RWPE1 (cell line): Measurements from ENCODE around the gene ADGRV1.
A peak's percentile ranks its signal among the peaks of the same experiment; 100 is the strongest.

Experiments used
- CTCF ChIA-PET: fragments of 350-600 bp; sonication (Branson Sonifier 250); formaldehyde crosslinking; extraction: SDS; loops from one replicate; lab custom pipeline; 2021; lab: Yijun Ruan, JAX
- POLR2A ChIA-PET: fragments of 400-600 bp; formaldehyde crosslinking; extraction: SDS; loops from one replicate; lab custom pipeline; 2020; ENCODE audit warnings: antibody characterized with exemption; ENCODE audit not compliant: low non-redundant PET; lab: Yijun Ruan, JAX
- DNase-seq: peaks from one replicate; pipeline ENCODE4 v3.0.0; 2012; ENCODE audit warnings: low spot score
- H3K27ac ChIP-seq: fragments of 450-650 bp; 2 replicates; pipeline ENCODE4 v1.5.1; 2017
- TF ChIP-seq, protein P1 (sequence below): fragments of 450-650 bp; conservative IDR thresholded peaks from 2 replicates; pipeline ENCODE4 v1.5.1; 2017; ENCODE audit warnings: low read depth, mild to moderate bottlenecking

The ADGRV1 gene, protein sequence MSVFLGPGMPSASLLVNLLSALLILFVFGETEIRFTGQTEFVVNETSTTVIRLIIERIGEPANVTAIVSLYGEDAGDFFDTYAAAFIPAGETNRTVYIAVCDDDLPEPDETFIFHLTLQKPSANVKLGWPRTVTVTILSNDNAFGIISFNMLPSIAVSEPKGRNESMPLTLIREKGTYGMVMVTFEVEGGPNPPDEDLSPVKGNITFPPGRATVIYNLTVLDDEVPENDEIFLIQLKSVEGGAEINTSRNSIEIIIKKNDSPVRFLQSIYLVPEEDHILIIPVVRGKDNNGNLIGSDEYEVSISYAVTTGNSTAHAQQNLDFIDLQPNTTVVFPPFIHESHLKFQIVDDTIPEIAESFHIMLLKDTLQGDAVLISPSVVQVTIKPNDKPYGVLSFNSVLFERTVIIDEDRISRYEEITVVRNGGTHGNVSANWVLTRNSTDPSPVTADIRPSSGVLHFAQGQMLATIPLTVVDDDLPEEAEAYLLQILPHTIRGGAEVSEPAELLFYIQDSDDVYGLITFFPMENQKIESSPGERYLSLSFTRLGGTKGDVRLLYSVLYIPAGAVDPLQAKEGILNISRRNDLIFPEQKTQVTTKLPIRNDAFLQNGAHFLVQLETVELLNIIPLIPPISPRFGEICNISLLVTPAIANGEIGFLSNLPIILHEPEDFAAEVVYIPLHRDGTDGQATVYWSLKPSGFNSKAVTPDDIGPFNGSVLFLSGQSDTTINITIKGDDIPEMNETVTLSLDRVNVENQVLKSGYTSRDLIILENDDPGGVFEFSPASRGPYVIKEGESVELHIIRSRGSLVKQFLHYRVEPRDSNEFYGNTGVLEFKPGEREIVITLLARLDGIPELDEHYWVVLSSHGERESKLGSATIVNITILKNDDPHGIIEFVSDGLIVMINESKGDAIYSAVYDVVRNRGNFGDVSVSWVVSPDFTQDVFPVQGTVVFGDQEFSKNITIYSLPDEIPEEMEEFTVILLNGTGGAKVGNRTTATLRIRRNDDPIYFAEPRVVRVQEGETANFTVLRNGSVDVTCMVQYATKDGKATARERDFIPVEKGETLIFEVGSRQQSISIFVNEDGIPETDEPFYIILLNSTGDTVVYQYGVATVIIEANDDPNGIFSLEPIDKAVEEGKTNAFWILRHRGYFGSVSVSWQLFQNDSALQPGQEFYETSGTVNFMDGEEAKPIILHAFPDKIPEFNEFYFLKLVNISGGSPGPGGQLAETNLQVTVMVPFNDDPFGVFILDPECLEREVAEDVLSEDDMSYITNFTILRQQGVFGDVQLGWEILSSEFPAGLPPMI (N-terminal part only)

DNA sequence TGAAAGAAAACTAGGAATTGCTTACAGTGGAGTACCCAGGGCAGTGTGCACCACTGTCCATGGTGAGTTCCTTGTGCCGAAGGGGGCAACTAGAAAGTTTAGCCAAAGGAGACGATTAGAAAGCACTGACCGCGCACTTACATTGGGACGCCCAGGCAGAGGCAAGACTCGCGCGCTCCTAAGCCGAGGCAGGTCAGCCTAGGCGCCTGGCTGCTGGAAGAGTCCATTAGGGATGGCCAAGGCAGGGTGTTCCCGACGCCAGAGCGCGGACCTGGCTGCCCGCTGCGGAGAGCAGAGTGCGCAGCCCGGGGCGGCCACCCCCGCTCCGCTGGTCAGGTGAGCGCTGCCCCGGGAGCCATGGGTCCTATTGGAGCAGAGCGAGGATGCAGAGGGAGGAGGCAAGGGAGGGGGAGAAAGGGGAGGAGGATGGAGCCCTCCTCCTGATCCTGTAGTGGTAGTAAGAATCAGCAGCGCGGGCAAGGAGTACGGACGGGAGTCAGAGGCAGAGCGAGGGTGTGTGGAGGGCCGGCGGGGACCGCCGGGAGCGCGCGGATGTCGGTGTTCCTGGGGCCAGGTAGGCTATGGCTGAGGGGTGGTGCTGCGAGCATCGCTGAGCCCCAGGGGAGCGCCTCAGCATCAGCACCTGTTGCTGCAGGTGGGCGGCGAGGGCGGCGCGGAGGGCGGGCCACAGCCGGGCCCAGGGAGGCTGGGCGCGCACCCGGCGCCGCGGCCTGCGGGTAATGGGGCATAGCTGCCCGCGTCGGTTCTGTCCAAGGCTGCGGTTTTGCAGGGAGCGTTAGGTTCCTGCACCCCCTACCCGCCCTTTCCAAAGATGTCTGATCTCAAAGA is at the start of gene ADGRV1:
ADGRV1 (plus strand) TSS at position 454 of the 849 bp plus-strand sequence; CDS start at position 553, 99 bp downstream.
- DNase-seq, result peak; percentile 88
- TF ChIP-seq, protein P1, sequence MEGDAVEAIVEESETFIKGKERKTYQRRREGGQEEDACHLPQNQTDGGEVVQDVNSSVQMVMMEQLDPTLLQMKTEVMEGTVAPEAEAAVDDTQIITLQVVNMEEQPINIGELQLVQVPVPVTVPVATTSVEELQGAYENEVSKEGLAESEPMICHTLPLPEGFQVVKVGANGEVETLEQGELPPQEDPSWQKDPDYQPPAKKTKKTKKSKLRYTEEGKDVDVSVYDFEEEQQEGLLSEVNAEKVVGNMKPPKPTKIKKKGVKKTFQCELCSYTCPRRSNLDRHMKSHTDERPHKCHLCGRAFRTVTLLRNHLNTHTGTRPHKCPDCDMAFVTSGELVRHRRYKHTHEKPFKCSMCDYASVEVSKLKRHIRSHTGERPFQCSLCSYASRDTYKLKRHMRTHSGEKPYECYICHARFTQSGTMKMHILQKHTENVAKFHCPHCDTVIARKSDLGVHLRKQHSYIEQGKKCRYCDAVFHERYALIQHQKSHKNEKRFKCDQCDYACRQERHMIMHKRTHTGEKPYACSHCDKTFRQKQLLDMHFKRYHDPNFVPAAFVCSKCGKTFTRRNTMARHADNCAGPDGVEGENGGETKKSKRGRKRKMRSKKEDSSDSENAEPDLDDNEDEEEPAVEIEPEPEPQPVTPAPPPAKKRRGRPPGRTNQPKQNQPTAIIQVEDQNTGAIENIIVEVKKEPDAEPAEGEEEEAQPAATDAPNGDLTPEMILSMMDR, result no peak
- H3K27ac ChIP-seq, result no peak within 1 kb of the TSS
- CTCF ChIA-PET, result no interaction called here
- POLR2A ChIA-PET, result no interaction called here

GRCh38 chr5:90510438-90510837 is 48.2 kb upstream of the ADGRV1 start:
- H3K27ac ChIP-seq, result no peak overlapping the region
- no peak for DNase-seq
- ChIA-PET POLR2A (no interaction called here), CTCF (interaction anchor here (0.6 kb wide), 2 partner anchors 17 to 43 kb away, joined by 3 to 4 read pairs; no protein-coding TSS in a partner anchor)
- TF ChIP-seq, protein P1, result no peak

DNA sequence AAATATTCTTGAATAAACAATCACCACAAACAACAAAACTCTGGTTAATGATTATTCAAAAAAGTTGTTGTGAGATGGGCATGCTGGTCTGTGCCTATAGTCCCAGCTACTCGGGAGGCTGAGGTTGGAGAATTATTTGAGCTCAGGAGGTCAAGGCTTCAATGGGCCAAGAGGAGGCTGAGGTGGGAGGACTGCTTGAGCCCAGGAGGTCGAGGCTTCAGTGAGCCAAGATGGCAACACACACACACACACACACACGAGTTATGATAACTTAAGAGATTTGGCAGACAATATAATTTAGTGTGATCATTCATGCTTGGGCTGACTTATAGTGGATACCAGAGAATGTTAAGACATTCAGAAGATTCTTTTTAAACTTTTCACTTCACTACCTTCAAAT is 44.1 kb upstream of the ADGRV1 start:
- TF ChIP-seq, protein P1, result no peak
- no peak overlapping the region for H3K27ac ChIP-seq
- DNase-seq, result no peak
- ChIA-PET CTCF (interaction anchor here (0.5 to 0.6 kb wide), 2 partner anchors 41 to 916 kb away, joined by 3 read pairs; no protein-coding TSS in a partner anchor), POLR2A (no interaction called here)

GRCh38 chr5:90518661-90519060 is 39.9 kb upstream of the ADGRV1 start:
- ChIA-PET POLR2A (no interaction called here), CTCF (interaction anchor here (0.6 kb wide), 2 partner anchors 164 to 503 kb away, joined by 3 to 4 read pairs; no protein-coding TSS in a partner anchor)
- DNase-seq, result peak; percentile 36
- TF ChIP-seq, protein P1, result no peak
- no peak overlapping the region for H3K27ac ChIP-seq

- CTCF ChIA-PET, result interaction anchor here (0.6 kb wide), 2 partner anchors 164 to 503 kb away, joined by 3 to 4 read pairs; no protein-coding TSS in a partner anchor
- DNase-seq, result no peak
- POLR2A ChIA-PET, result no interaction called here
- H3K27ac ChIP-seq, result no peak overlapping the region
- TF ChIP-seq, protein P1, result no peak
These were observed 39.5 kb upstream of the ADGRV1 start for GRCh38 chr5:90519081-90519480.
